ENCODE data around the gene KDM1A. TPM values are rescaled to one million over a fixed set of nuclear protein-coding genes. Genes with fewer than 3 reads are reported as not detected.

KDM1A gene
- total and polyA plus RNA-seq, 4 donors, result 16.4 to 73.0 (median 33.8) TPM

DNA sequence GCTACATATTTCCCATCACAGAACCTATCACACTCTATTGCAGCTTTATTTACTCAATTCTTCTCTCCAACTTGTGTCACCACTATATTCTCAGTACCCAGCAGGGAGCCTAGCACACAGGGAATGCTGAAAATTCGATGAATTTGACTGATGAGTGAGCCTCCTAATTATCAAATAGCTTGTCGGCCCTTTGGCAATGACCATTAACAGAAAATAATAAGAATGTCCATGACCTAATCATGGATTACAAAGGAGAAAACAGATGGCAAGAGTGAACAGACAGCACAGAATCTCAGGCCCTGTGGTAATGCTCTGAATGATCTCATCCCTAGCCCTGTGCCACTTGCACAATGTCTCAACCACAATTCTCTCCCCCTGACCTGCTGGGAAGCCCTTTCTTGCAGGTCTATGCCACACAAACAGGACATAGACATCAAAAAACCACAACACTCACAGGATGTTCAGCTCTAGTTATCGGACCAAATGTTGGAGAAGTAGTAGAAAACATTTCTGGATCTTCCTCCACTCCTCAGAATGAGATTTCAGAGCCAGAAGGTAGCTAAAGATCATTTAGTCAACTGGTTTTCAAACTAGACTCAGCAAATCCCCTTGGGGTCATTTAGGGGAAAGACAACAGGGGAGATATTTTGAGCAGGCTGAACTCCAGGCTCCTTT, 80.9 kb downstream of the KDM1A start:
- Histone ChIP-seq H3K4me3 (no peak overlapping the region), H3K9me3 (ENCODE audit: control insufficient read depth in 4 of 4, insufficient read depth in 3 of 4, low read length in 3 of 4) (no peaks in the 10 kb centered on the region), H3K27me3 (ENCODE audit: control insufficient read depth in 3 of 3, insufficient read depth in 3 of 3, low read length in 2 of 3) (no peaks in the 10 kb centered on the region), H3K27ac (ENCODE audit: low read depth in 1 of 2, low read length in 1 of 2) (peak overlapping the region; percentile 66 to 76), H3K4me1 (ENCODE audit: control insufficient read depth in 5 of 5, insufficient read depth in 5 of 5, low read length in 5 of 5) (peaks cover 0 to 49% (median 6%) of the 10 kb centered on the region in 5 donors), H3K36me3 (ENCODE audit: control insufficient read depth in 4 of 4, insufficient read depth in 4 of 4, low read length in 4 of 4) (no peaks in the 10 kb centered on the region), H3K9ac (ENCODE audit: insufficient read depth in 1 of 2, low read length in 2 of 2) (no peak overlapping the region)
- 45 to 56% methylated on average over 3 of the region's 3 CpGs for WGBS, 2 donors
- no peak for DNase-seq
- no peak for ATAC-seq (ENCODE audit: insufficient read depth, low FRiP score)
- TF ChIP-seq, protein P1, sequence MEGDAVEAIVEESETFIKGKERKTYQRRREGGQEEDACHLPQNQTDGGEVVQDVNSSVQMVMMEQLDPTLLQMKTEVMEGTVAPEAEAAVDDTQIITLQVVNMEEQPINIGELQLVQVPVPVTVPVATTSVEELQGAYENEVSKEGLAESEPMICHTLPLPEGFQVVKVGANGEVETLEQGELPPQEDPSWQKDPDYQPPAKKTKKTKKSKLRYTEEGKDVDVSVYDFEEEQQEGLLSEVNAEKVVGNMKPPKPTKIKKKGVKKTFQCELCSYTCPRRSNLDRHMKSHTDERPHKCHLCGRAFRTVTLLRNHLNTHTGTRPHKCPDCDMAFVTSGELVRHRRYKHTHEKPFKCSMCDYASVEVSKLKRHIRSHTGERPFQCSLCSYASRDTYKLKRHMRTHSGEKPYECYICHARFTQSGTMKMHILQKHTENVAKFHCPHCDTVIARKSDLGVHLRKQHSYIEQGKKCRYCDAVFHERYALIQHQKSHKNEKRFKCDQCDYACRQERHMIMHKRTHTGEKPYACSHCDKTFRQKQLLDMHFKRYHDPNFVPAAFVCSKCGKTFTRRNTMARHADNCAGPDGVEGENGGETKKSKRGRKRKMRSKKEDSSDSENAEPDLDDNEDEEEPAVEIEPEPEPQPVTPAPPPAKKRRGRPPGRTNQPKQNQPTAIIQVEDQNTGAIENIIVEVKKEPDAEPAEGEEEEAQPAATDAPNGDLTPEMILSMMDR (IDR thresholded peaks at IDR 0.05; ENCODE audit: control extremely low read depth, extremely low read depth), result no peak

DNA sequence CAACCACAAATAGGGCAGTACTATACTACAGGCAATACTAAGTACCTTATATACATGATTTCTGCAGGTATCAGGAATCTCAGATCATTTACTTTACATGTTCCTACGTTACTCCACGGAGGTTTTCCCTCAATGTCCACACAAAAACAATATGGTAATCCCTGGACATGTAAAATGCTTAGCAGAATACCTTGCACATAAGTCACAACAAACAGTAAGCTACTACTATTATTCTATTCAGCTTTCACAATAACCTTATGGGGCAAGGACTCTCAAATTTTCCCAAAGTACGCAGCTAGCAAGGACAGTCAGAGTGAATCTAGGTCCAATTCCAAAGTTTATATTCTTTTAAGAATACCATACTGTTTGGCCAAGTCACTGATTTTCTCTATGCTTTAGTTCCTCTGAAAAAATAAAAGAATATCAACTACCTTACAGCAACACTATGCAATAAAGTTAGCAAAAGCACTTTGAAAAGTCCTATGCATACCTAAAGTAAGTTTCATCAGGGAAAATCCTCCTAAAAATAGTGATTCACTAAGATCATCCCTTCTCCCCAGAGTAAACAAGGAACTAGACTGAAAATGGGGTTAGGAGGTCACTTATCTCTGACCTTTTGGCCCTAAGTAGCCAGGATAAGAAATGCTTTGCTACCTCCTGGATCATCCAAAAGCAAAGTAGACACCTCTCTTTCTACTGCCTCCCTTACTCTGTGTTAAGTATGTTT, 82.0 kb downstream of the KDM1A start:
- no peak overlapping the region for H3K9ac ChIP-seq (ENCODE audit: insufficient read depth in 1 of 2, low read length in 2 of 2)
- TF ChIP-seq, protein P1 (IDR thresholded peaks at IDR 0.05; ENCODE audit: control extremely low read depth, extremely low read depth), result no peak
- ATAC-seq (ENCODE audit: insufficient read depth, low FRiP score) (no peak), DNase-seq (no peak)
- peak overlapping the region in 1 of 2 donors; percentile 70 for H3K27ac ChIP-seq (ENCODE audit: low read depth in 1 of 2, low read length in 1 of 2)
- peaks cover 0 to 50% (median 6%) of the 10 kb centered on the region in 5 donors for H3K4me1 ChIP-seq (ENCODE audit: control insufficient read depth in 5 of 5, insufficient read depth in 5 of 5, low read length in 5 of 5)
- no peak overlapping the region for H3K4me3 ChIP-seq
- no peaks in the 10 kb centered on the region for H3K36me3 ChIP-seq (ENCODE audit: control insufficient read depth in 4 of 4, insufficient read depth in 4 of 4, low read length in 4 of 4)
- H3K9me3 ChIP-seq (ENCODE audit: control insufficient read depth in 4 of 4, insufficient read depth in 3 of 4, low read length in 3 of 4), result no peaks in the 10 kb centered on the region
- H3K27me3 ChIP-seq (ENCODE audit: control insufficient read depth in 3 of 3, insufficient read depth in 3 of 3, low read length in 2 of 3), result no peaks in the 10 kb centered on the region
- 85 to 95% methylated on average over 3 of the region's 3 CpGs for WGBS, 2 donors

DNA sequence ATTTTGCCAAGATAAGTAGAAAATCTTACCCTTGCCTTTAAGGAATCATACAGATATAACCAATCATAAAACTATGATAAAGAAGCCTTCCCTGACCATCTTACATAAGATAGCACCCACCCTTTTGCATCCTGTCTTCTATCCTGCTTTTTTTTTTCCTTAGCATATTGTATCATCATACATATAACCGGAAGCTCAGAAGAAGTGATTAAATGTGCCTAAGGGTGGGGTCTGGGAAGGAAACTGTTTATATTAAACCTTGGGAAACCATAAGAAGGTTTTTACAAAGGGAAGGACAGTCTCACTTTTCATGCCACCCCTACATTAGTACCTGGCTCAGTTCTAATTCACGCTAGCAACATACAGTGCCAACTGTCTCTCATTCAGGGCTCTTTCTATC, 82.6 kb downstream of the KDM1A start:
- H3K9ac ChIP-seq (ENCODE audit: insufficient read depth in 1 of 2, low read length in 2 of 2), result no peak overlapping the region
- no peaks in the 10 kb centered on the region for H3K9me3 ChIP-seq (ENCODE audit: control insufficient read depth in 4 of 4, insufficient read depth in 3 of 4, low read length in 3 of 4)
- peaks cover 0 to 50% (median 6%) of the 10 kb centered on the region in 5 donors for H3K4me1 ChIP-seq (ENCODE audit: control insufficient read depth in 5 of 5, insufficient read depth in 5 of 5, low read length in 5 of 5)
- H3K36me3 ChIP-seq (ENCODE audit: control insufficient read depth in 4 of 4, insufficient read depth in 4 of 4, low read length in 4 of 4), result peaks cover 0 to 4% (median 3%) of the 10 kb centered on the region in 4 donors
- DNase-seq, result no peak
- H3K4me3 ChIP-seq, result no peak overlapping the region
- no peak for ATAC-seq (ENCODE audit: insufficient read depth, low FRiP score)
- H3K27me3 ChIP-seq (ENCODE audit: control insufficient read depth in 3 of 3, insufficient read depth in 3 of 3, low read length in 2 of 3), result no peaks in the 10 kb centered on the region
- WGBS, 2 donors, result 77 to 86% methylated on average over 2 of the region's 2 CpGs
- TF ChIP-seq, protein P1 (IDR thresholded peaks at IDR 0.05; ENCODE audit: control extremely low read depth, extremely low read depth), result no peak
- peak overlapping the region; percentile 59 to 70 for H3K27ac ChIP-seq (ENCODE audit: low read depth in 1 of 2, low read length in 1 of 2)

All from lung (tissue), 12 donors.